Stomach (tissue), 4 donors: ENCODE measurements around the gene HDAC2.

Source experiments
- CTCF ChIP-seq, 7 experiments: fragments of 450-650 bp in 4 of 7; fragments of 200-600 bp in 3 of 7; sonication (generic) in 3 of 7; IDR thresholded peaks; one replicate each; pipeline ENCODE4 v1.5.1; 2016 to 2019; ENCODE audit warnings: antibody characterized with exemption in 7 of 7, control low read depth in 2 of 7, mild to moderate bottlenecking in 1 of 7
- EP300 ChIP-seq: sonication (generic); formaldehyde crosslinking; IDR thresholded peaks from one replicate; pipeline ENCODE4 v1.6.1; 2017; ENCODE audit warnings: antibody characterized with exemption
- POLR2AphosphoS5 ChIP-seq, 3 donors: sonication (generic); formaldehyde crosslinking; IDR thresholded peaks; one replicate each; pipeline ENCODE4 v1.6.1; 2016; ENCODE audit warnings: antibody characterized with exemption in 3 of 3

DNA sequence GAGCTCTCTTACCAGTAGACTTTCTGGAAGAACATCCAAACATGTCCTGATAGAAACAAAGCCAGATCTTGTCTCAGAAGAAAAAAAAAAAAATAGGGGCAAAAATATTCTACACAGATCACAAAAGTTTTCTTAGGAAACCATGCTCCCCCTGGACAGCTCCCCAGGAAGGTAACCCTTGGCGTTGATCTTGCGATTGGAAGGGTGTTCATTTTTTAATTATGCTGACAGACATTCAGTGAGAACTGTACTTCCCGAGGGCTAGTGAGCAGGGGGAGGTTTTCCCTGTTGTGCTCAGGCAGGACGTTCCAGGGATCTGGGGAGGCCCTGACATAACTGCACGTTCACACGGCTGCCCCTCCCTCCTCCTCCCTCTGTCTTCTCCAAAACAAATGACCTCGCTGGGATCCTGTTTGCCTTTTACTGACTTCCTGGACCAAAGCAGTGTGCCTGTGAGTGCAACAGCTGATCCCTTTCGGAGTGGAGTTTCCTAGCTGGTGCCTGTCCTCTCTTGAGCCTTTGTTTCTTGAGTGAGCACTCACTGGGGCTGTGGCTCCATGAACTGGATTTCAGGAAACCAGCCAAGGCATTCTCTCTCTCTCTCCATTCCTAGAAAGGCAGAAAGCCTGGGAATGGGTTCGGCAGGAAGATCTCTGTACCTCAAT is 67.2 kb downstream of the HDAC2 start:
- no peak for TF ChIP-seq CTCF (IDR thresholded peaks at IDR 0.05)
- TF ChIP-seq POLR2AphosphoS5 (IDR thresholded peaks at IDR 0.05), result peak in 1 of 3 donors; percentile 30
- TF ChIP-seq EP300, result no peak
